H1 (cell line): Measurements from ENCODE around the gene HPGDS. TPM values are rescaled to one million over a fixed set of nuclear protein-coding genes. Genes with fewer than 3 reads are reported as not detected.

Source experiments
- CTCF ChIA-PET: fragments of 300-600 bp; sonication (Branson Sonifier 250); formaldehyde crosslinking; loops from one replicate; lab custom pipeline; 2021; ENCODE audit not compliant: partially characterized antibody; lab: Charles Lee
- POLR2A ChIA-PET: fragments of 300-600 bp; sonication (Branson Sonifier 250); formaldehyde crosslinking; loops from one replicate; lab custom pipeline; 2021; ENCODE audit warnings: inconsistent platforms; ENCODE audit not compliant: partially characterized antibody; lab: Charles Lee
- DNase-seq, 2 experiments: peaks; one replicate each; pipeline versions ENCODE4 v3.0.0 to v3.0.0-alpha.2; 2010 to 2022; ENCODE audit warnings: low spot score in 2 of 2, low read depth in 1 of 2, mixed read lengths in 1 of 2
- FAIRE-seq: peaks from 2 replicates; lab custom pipeline; 2011; peaks lifted over from hg19 to GRCh38; lab: Jason Lieb, UNC
- H2AFZ ChIP-seq: 2 replicates; pipeline ENCODE4 v1.8.1; 2012; ENCODE audit warnings: low read length, inconsistent platforms
- H2AK5ac ChIP-seq: 2 replicates; pipeline ENCODE4 v1.6.1; 2013; ENCODE audit warnings: low read depth, low read length
- H2BK120ac ChIP-seq: replicated peaks from 2 replicates; pipeline ENCODE3; 2013; ENCODE audit warnings: low read depth, low read length, inconsistent platforms
- H2BK12ac ChIP-seq: 2 replicates; pipeline ENCODE4 v1.6.1; 2013; ENCODE audit warnings: low read depth, low read length
- H2BK15ac ChIP-seq: 2 replicates; pipeline ENCODE4 v1.6.1; 2013; ENCODE audit warnings: low read length
- H2BK20ac ChIP-seq: 2 replicates; pipeline ENCODE4 v1.6.1; 2013; ENCODE audit warnings: low read length
- H2BK5ac ChIP-seq: 2 replicates; pipeline ENCODE4 v1.6.1; 2013; ENCODE audit warnings: low read depth, low read length
- H3K14ac ChIP-seq: 2 replicates; pipeline ENCODE4 v1.6.1; 2013; ENCODE audit warnings: inconsistent platforms; ENCODE audit not compliant: insufficient read length
- H3K18ac ChIP-seq: 2 replicates; pipeline ENCODE4 v1.6.1; 2013; ENCODE audit warnings: low read length; ENCODE audit errors: extremely low read depth
- H3K23ac ChIP-seq: 2 replicates; pipeline ENCODE4 v1.6.1; 2013; ENCODE audit warnings: inconsistent platforms; ENCODE audit not compliant: insufficient read length
- H3K23me2 ChIP-seq: 2 replicates; pipeline ENCODE4 v1.6.1; 2013; ENCODE audit warnings: low read depth, low read length
- H3K27ac ChIP-seq: 2 replicates; pipeline ENCODE4 v1.6.1; 2011; ENCODE audit warnings: low read depth, low read length, inconsistent platforms
- H3K27me3 ChIP-seq, 4 experiments: replicated peaks in 1 of 4; 1 replicate in 1 of 4; 2 replicates in 3 of 4; pipeline versions ENCODE4 v1.6.1 to v1.8.1; 2011 to 2013; ENCODE audit warnings: low read length in 3 of 4, mild to moderate bottlenecking in 3 of 4, inconsistent platforms in 2 of 4, mixed read lengths in 2 of 4, moderate library complexity in 1 of 4; ENCODE audit not compliant: control insufficient read depth in 3 of 4, insufficient read depth in 3 of 4; ENCODE audit errors: extremely low read depth in 1 of 4
- H3K36me3 ChIP-seq, 4 experiments: 2 replicates each; pipeline versions ENCODE4 v1.6.1 to v1.8.1; 2011 to 2013; ENCODE audit warnings: mild to moderate bottlenecking in 4 of 4, low read length in 3 of 4, moderate library complexity in 2 of 4, control low read depth in 1 of 4, inconsistent platforms in 1 of 4; ENCODE audit not compliant: insufficient read depth in 4 of 4, control insufficient read depth in 2 of 4
- H3K4ac ChIP-seq: replicated peaks from 2 replicates; pipeline ENCODE3; 2013; ENCODE audit warnings: low read length, low read depth, mixed read lengths, inconsistent platforms; ENCODE audit not compliant: insufficient read length
- H3K4me1 ChIP-seq, 4 experiments: replicated peaks in 1 of 4; 1 replicate in 1 of 4; 2 replicates in 3 of 4; pipeline versions ENCODE4 v1.6.1 to v1.8.1; 2011 to 2013; ENCODE audit warnings: low read length in 3 of 4, inconsistent platforms in 2 of 4, mixed read lengths in 1 of 4; ENCODE audit not compliant: insufficient read depth in 4 of 4, control insufficient read depth in 3 of 4
- H3K4me2 ChIP-seq, 2 experiments: 2 replicates each; pipeline versions ENCODE4 v1.6.1 to v1.8.1; 2011 to 2013; ENCODE audit warnings: low read depth in 2 of 2, low read length in 2 of 2, control low read depth in 1 of 2, inconsistent platforms in 1 of 2, mild to moderate bottlenecking in 1 of 2; ENCODE audit not compliant: insufficient read depth in 1 of 2
- H3K4me3 ChIP-seq, 4 experiments: fragments of 200-600, 300-600 bp in 1 of 4; sonication (generic), shearing (Covaris generic), sonication (Bioruptor Twin) in 1 of 4; 2 replicates each; pipeline versions ENCODE4 v1.5.1 to v1.8.1; 2011 to 2016; ENCODE audit warnings: low read length in 4 of 4, low read depth in 3 of 4, control low read depth in 2 of 4, inconsistent platforms in 2 of 4, mild to moderate bottlenecking in 2 of 4, mixed read lengths in 1 of 4, moderate library complexity in 1 of 4; ENCODE audit not compliant: insufficient read depth in 2 of 4; ENCODE audit errors: extremely low read depth in 1 of 4
- H3K56ac ChIP-seq: replicated peaks from 2 replicates; pipeline ENCODE3; 2013; ENCODE audit warnings: low read depth, mild to moderate bottlenecking, mixed read lengths, low read length, inconsistent platforms; ENCODE audit not compliant: insufficient read length
- H3K79me1 ChIP-seq: 2 replicates; pipeline ENCODE4 v1.6.1; 2013; ENCODE audit warnings: low read depth, low read length, control low read depth
- H3K79me2 ChIP-seq, 2 experiments: 2 replicates each; pipeline versions ENCODE4 v1.6.1 to v1.8.1; 2012 to 2013; ENCODE audit warnings: low read length in 2 of 2, mild to moderate bottlenecking in 2 of 2, inconsistent platforms in 1 of 2; ENCODE audit not compliant: insufficient read depth in 2 of 2, control insufficient read depth in 1 of 2
- H3K9ac ChIP-seq, 4 experiments: replicated peaks in 1 of 4; 1 replicate in 1 of 4; 2 replicates in 3 of 4; pipeline versions ENCODE4 v1.6.1 to v1.8.1; 2011 to 2013; ENCODE audit warnings: low read depth in 3 of 4, low read length in 3 of 4, control low read depth in 2 of 4, mild to moderate bottlenecking in 2 of 4, moderate library complexity in 2 of 4, inconsistent platforms in 1 of 4; ENCODE audit errors: extremely low read depth in 1 of 4
- H3K9me3 ChIP-seq, 2 experiments: 2 replicates each; pipeline versions ENCODE4 v1.6.1 to v1.8.1; 2012 to 2013; ENCODE audit warnings: mild to moderate bottlenecking in 2 of 2, moderate library complexity in 2 of 2, control low read depth in 1 of 2, inconsistent platforms in 1 of 2, low read depth in 1 of 2, low read length in 1 of 2, mixed read lengths in 1 of 2; ENCODE audit not compliant: insufficient read depth in 2 of 2
- H4K20me1 ChIP-seq, 2 experiments: replicated peaks in 1 of 2; 2 replicates each; pipeline versions ENCODE3 to v1.8.1; 2011 to 2013; ENCODE audit warnings: inconsistent platforms in 2 of 2, low read length in 2 of 2, mild to moderate bottlenecking in 1 of 2; ENCODE audit not compliant: insufficient read depth in 2 of 2, control insufficient read depth in 1 of 2
- H4K5ac ChIP-seq: 2 replicates; pipeline ENCODE4 v1.6.1; 2013; ENCODE audit warnings: low read length, low read depth, mixed read lengths, inconsistent platforms; ENCODE audit not compliant: insufficient read length
- H4K8ac ChIP-seq: 2 replicates; pipeline ENCODE4 v1.8.0; 2013; ENCODE audit warnings: mild to moderate bottlenecking, moderate library complexity, low read length, inconsistent platforms; ENCODE audit not compliant: insufficient read depth; ENCODE audit errors: extremely low read depth
- H4K91ac ChIP-seq: replicated peaks from 2 replicates; pipeline ENCODE3; 2013; ENCODE audit warnings: low read length, mixed read lengths, inconsistent platforms; ENCODE audit not compliant: insufficient read length
- EP300 ChIP-seq, 2 experiments: IDR thresholded peaks; 1 replicate in 1 of 2; 2 replicates in 1 of 2; pipeline ENCODE4 v1.6.1; 2011 to 2012; ENCODE audit warnings: low read depth in 2 of 2, low read length in 2 of 2, mild to moderate bottlenecking in 2 of 2, borderline replicate concordance in 1 of 2, inconsistent platforms in 1 of 2, moderate library complexity in 1 of 2
- EZH2 ChIP-seq: fragments of 200-600 bp; sonication (generic); IDR thresholded peaks from 2 replicates; pipeline ENCODE4 v1.7.1; 2012; ENCODE audit warnings: low read depth, mild to moderate bottlenecking, moderate library complexity, low read length, inconsistent platforms; ENCODE audit not compliant: severe bottlenecking
- FOSL1 ChIP-seq: IDR thresholded peaks from 2 replicates; pipeline ENCODE4 v1.6.1; 2011; ENCODE audit warnings: mild to moderate bottlenecking, low read depth, low read length, moderate library complexity; ENCODE audit not compliant: insufficient read depth
- HDAC2 ChIP-seq, 2 experiments: fragments of 300-600 bp in 1 of 2; sonication (generic) in 1 of 2; IDR thresholded peaks; 2 replicates each; pipeline ENCODE4 v1.6.1; 2011 to 2012; ENCODE audit warnings: low read depth in 2 of 2, low read length in 2 of 2, mild to moderate bottlenecking in 2 of 2, moderate library complexity in 2 of 2, borderline replicate concordance in 1 of 2, inconsistent platforms in 1 of 2
- NANOG ChIP-seq: IDR thresholded peaks from 2 replicates; pipeline ENCODE4 v1.6.1; 2011; ENCODE audit warnings: low read length, low read depth, mild to moderate bottlenecking, inconsistent platforms; ENCODE audit not compliant: insufficient read depth, poor library complexity, severe bottlenecking
- POLR2A ChIP-seq, 2 experiments: IDR thresholded peaks; 1 replicate in 1 of 2; 2 replicates in 1 of 2; pipeline ENCODE4 v1.6.1; 2011; ENCODE audit warnings: low read depth in 2 of 2, low read length in 2 of 2, mild to moderate bottlenecking in 2 of 2; ENCODE audit errors: control extremely low read depth in 1 of 2
- POLR2AphosphoS5 ChIP-seq: IDR thresholded peaks from 2 replicates; pipeline ENCODE4 v1.6.1; 2011; ENCODE audit warnings: low read depth, low read length
- RFX5 ChIP-seq: IDR thresholded peaks from 2 replicates; pipeline ENCODE4 v1.6.1; 2011; ENCODE audit warnings: low read depth, low read length, improper control_type of control experiment, borderline replicate concordance
- SP2 ChIP-seq: IDR thresholded peaks from 2 replicates; pipeline ENCODE4 v1.6.1; 2012; ENCODE audit warnings: mild to moderate bottlenecking, low read length, inconsistent platforms
- WGBS, 2 experiments: shearing (Covaris generic) in 1 of 2; methylation state at CpG; one replicate each; pipeline versions ENCODE4 v1.1.6 to v1.1.7; 2013 to 2015; ENCODE audit warnings: low lambda C conversion rate in 2 of 2, mixed read lengths in 2 of 2, inconsistent platforms in 1 of 2, low coverage in 1 of 2, missing lambda C conversion rate in 1 of 2; ENCODE audit not compliant: insufficient replicate concordance in 2 of 2, insufficient coverage in 1 of 2, insufficient read length in 1 of 2; ENCODE audit errors: extremely low coverage in 1 of 2, missing lambda C conversion rate in 1 of 2; 5-methylcytosine and 5-hydroxymethylcytosine counted together
- polyA plus RNA-seq, 7 experiments: library from polyadenylated mRNA; depleted of rRNA in 3 of 7; stranded (reverse) in 5 of 7; unstranded in 2 of 7; fragments of >200 nt in 5 of 7; fragments of 200-250 nt in 2 of 7; gene quantifications; 1 replicate in 5 of 7; 2 replicates in 1 of 7; 4 replicates in 1 of 7; pipeline versions ENCODE4 v1.2.1 to v1.2.3, GENCODE V29; 2011 to 2013; ENCODE audit warnings: missing spikeins in 2 of 7, mixed read lengths in 2 of 7
- total RNA-seq: library from RNA; stranded (reverse); fragmentation: NEBNext Ultra II Directional; extraction: Animal tissue kit (Norgen Biotek cat#: 25700); gene quantifications from 2 replicates; pipeline ENCODE4 v1.2.1, GENCODE V29; 2021

The HPGDS gene
- total and polyA plus RNA-seq, 2 of the 8 experiments (the other 6 are each of a cell fraction or from before 2014, with no cell fraction given): not detected

DNA sequence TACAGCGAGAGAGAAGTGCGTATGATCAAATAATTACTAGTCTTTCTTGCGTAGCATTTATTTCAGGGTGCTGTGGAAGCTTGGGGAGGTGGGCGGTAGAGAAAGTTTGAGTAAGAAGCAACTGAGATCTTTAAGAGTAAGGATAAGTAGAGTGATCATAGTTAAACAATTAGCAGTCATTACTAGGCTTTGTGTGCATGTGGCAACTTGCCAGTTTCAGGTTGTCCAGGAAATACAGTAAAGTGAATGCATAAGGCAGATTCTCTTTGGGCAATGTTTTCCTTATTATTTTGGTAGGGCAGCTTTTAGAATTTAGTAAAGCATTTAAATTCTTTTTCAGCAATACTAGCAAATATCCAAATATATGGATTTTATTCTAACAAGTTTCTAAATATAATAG is 57.0 kb downstream of the HPGDS start:
- Histone ChIP-seq H3K4me1 (no peaks in the 10 kb centered on the region), H3K4me2 (no peak overlapping the region), H4K20me1 (no peaks in the 10 kb centered on the region), H3K9me3 (no peaks in the 10 kb centered on the region), H3K14ac (no peak overlapping the region), H4K8ac (no peak overlapping the region), H3K23ac (no peak overlapping the region), H2AFZ (no peak overlapping the region), H4K5ac (no peak overlapping the region), H3K4ac (no peak overlapping the region), H4K91ac (no peak overlapping the region), H2BK20ac (no peak overlapping the region), H3K79me1 (no peaks in the 10 kb centered on the region), H3K4me3 (no peak overlapping the region), H3K27ac (no peak overlapping the region), H3K79me2 (no peaks in the 10 kb centered on the region), H2BK5ac (no peak overlapping the region), H3K18ac (no peak overlapping the region), H3K23me2 (no peaks in the 10 kb centered on the region), H2BK120ac (no peak overlapping the region), H2AK5ac (no peak overlapping the region), H3K27me3 (no peaks in the 10 kb centered on the region), H2BK12ac (no peak overlapping the region), H3K36me3 (peaks cover 0 to 73% (median 36%) of the 10 kb centered on the region in 4 experiments; a peak in 7 of 8 replicates), H2BK15ac (no peak overlapping the region), H3K56ac (no peak overlapping the region), H3K9ac (no peak overlapping the region)
- DNase-seq: no peak
- TF ChIP-seq RFX5 (no peak), EP300 (IDR thresholded peaks at IDR 0.05; ENCODE audit: borderline replicate concordance in 1 of 2, low read depth in 2 of 2, low read length in 2 of 2) (no peak), NANOG (no peak), EZH2 (no peak), POLR2A (IDR thresholded peaks at IDR 0.05; ENCODE audit: control extremely low read depth in 1 of 2, low read depth in 2 of 2, low read length in 2 of 2) (no peak), POLR2AphosphoS5 (no peak), SP2 (no peak), FOSL1 (no peak), HDAC2 (IDR thresholded peaks at IDR 0.05; ENCODE audit: borderline replicate concordance in 1 of 2, low read depth in 2 of 2, low read length in 2 of 2) (no peak)
- ChIA-PET POLR2A (no interaction called here), CTCF (interaction anchor here (1.5 kb wide), 1 partner anchor 14 kb away, joined by 3 read pairs; no protein-coding TSS in a partner anchor)
- WGBS, 2 experiments: 94% methylated on average over 4 of the region's 4 CpGs; no CpG with 5 or more reads in 1 of the 2 experiments
- no peak for FAIRE-seq
